Fibroblast of lung (primary cell): ENCODE measurements around the gene PLEKHA6.

Experiments
- EZH2 ChIP-seq: IDR thresholded peaks from 2 replicates; pipeline ENCODE4 v1.5.1; 2012; ENCODE audit warnings: low read length, control low read depth, mild to moderate bottlenecking; ENCODE audit errors: missing control alignments
- TF ChIP-seq, protein P1 (sequence below), 2 donors: IDR thresholded peaks in 1 of 2; conservative IDR thresholded peaks in 1 of 2; 1 replicate in 1 of 2; 2 replicates in 1 of 2; pipeline ENCODE4 v1.5.1; 2011 to 2012; ENCODE audit warnings: low read length in 2 of 2, control low read depth in 1 of 2, inconsistent platforms in 1 of 2, low read depth in 1 of 2, mild to moderate bottlenecking in 1 of 2

DNA sequence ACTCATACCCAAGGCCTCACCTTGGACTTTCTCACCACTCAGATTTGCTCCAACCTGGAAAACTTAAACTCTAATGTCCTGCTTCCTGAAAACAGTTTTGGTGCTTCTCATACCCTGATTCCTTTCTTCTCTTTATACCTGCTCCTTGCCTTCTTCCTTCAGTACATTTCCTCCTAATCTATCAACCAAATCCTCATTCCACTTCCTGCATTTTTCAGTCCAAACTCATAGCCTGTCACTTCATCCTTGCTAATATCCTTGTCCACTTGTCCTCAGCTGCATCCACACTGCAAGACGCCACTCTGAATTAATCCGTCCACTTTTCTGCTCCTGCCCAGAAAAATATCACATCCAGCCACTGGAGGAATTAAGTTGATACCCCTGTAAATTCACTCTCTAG, 26.0 kb upstream of the PLEKHA6 start:
- TF ChIP-seq, protein P1, sequence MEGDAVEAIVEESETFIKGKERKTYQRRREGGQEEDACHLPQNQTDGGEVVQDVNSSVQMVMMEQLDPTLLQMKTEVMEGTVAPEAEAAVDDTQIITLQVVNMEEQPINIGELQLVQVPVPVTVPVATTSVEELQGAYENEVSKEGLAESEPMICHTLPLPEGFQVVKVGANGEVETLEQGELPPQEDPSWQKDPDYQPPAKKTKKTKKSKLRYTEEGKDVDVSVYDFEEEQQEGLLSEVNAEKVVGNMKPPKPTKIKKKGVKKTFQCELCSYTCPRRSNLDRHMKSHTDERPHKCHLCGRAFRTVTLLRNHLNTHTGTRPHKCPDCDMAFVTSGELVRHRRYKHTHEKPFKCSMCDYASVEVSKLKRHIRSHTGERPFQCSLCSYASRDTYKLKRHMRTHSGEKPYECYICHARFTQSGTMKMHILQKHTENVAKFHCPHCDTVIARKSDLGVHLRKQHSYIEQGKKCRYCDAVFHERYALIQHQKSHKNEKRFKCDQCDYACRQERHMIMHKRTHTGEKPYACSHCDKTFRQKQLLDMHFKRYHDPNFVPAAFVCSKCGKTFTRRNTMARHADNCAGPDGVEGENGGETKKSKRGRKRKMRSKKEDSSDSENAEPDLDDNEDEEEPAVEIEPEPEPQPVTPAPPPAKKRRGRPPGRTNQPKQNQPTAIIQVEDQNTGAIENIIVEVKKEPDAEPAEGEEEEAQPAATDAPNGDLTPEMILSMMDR (conservative IDR thresholded peaks at IDR 0.05 in 1 of 2, IDR thresholded peaks at IDR 0.05 in 1 of 2; ENCODE audit: low read depth in 1 of 2, low read length in 2 of 2) = no peak
- no peak for TF ChIP-seq EZH2
